ENCODE results near the gene VASP. TPM values are rescaled to one million over a fixed set of nuclear protein-coding genes. Genes with fewer than 3 reads are reported as not detected.

VASP gene
- polyA plus RNA-seq, 2 of the 4 experiments (the other 2 are of a cell fraction) = 64.5 to 94.3 TPM

DNA sequence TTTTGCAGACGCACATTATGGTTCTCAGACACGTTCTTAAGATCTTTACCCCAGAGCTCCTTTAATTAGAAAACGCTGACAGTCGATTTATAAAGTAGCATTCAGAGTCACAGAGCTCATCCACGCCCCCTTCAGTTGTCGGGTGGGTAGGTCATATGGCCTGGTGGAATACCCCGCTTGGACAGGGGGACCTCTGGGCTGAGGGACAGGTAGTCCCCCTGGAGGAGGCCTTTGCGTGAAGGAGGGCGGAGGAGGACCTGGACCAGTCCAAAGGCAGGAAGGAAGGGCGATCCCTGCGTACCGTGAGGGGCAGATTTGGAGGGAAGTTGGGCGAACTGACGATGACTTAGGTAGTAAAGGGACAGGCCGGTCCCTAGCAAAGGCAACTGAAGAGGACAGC lies 20.5 kb downstream of the VASP start:
- ATAC-seq (no peak), FAIRE-seq (no peak), DNase-seq (ENCODE audit: low read depth in 1 of 2, low spot score in 1 of 2) (no peak)
- Histone ChIP-seq H3K27ac (no peak overlapping the region), H3K9me3 (peaks cover 19% of the 10 kb centered on the region), H3K4me1 (peaks cover 8% of the 10 kb centered on the region), H3K4me2 (no peak overlapping the region), H3K4me3 (no peak overlapping the region)
- TF ChIP-seq POLR2AphosphoS2 (conservative IDR thresholded peaks at IDR 0.05; ENCODE audit: low read length) = peak; percentile 57; the same call in 1 of the 2 replicates
- peak; percentile 73 for TF ChIP-seq MAFK (IDR thresholded peaks at IDR 0.05; ENCODE audit: partially characterized antibody)
- TF ChIP-seq FOSL2 (IDR thresholded peaks at IDR 0.05) = no peak
- no peak for TF ChIP-seq FOSL2 (CRISPR knock-in tag; IDR thresholded peaks at IDR 0.05)
- TF ChIP-seq NFE2L2 (conservative IDR thresholded peaks at IDR 0.05; ENCODE audit: low read length) = no peak
- TF ChIP-seq EP300 (IDR thresholded peaks at IDR 0.05) = no peak
- no peak for TF ChIP-seq TFCP2L1 (CRISPR knock-in tag; IDR thresholded peaks at IDR 0.05)
- TF ChIP-seq ZNF302 (CRISPR knock-in tag; IDR thresholded peaks at IDR 0.05) = no peak
- ChIA-PET CTCF (interaction anchor here (0.6 to 7.8 kb wide), 7 partner anchors 10 to 115 kb away, joined by 3 to 71 read pairs (median 5); no protein-coding TSS in a partner anchor), POLR2A (no interaction called here)
- WGBS (ENCODE audit: missing lambda C conversion rate) = 95% methylated on average over 15 of the region's 15 CpGs

DNA sequence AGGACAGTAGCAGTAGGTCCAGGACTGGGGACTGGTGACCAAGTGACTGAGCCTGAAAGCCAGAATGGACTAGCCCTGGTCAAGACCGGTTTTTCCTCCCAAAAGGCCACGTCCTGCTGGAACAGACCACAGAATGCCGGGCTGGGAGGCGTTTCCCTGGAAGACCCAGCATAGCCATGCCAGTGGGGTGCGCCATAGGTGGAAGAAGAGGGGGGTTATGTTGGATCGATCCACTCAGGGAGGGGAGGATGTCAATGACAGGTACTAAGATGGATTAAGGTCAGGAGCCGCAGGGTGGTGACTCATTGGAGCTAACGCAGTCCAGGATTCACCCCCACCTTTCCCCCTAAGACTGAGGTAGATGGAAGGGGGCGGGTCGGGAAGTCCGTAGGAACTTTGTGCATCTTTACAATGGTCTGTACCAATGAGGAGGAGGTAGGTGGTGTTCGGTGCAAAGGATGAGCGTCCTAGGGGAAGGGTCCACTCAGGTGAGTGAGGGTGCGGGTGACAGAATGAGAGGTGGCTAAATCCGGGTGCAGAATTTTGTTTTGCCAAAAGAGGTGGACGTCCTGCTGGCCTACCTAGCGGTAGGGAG lies 21.0 kb downstream of the VASP start:
- no peak overlapping the region for H3K4me2 ChIP-seq
- no peak overlapping the region for H3K27ac ChIP-seq
- 82% methylated on average over 17 of the region's 17 CpGs for WGBS (ENCODE audit: missing lambda C conversion rate)
- FAIRE-seq (no peak), DNase-seq (ENCODE audit: low read depth in 1 of 2, low spot score in 1 of 2) (peak in 1 of 2 experiments; percentile 66), ATAC-seq (0 out of 6 replicates have a peak, but pooled peaks of 1 of the 2 experiments have one; percentile 14)
- peaks cover 19% of the 10 kb centered on the region for H3K9me3 ChIP-seq
- ChIA-PET POLR2A (no interaction called here), CTCF (interaction anchor here (0.6 to 7.8 kb wide), 8 partner anchors 9 to 114 kb away, joined by 3 to 71 read pairs (median 4); no protein-coding TSS in a partner anchor)
- TF ChIP-seq FOSL2 (IDR thresholded peaks at IDR 0.05) = no peak
- TF ChIP-seq FOSL2 (CRISPR knock-in tag; IDR thresholded peaks at IDR 0.05) = peak; percentile 64
- TF ChIP-seq POLR2AphosphoS2 (conservative IDR thresholded peaks at IDR 0.05; ENCODE audit: low read length) = peak; percentile 80
- no peak for TF ChIP-seq CHD2 (IDR thresholded peaks at IDR 0.05; ENCODE audit: low read length, partially characterized antibody)
- TF ChIP-seq HOXB5 (CRISPR knock-in tag; IDR thresholded peaks at IDR 0.05) = 0 out of 2 replicates have a peak, but pooled peaks have one; percentile 51
- TF ChIP-seq, protein P1, sequence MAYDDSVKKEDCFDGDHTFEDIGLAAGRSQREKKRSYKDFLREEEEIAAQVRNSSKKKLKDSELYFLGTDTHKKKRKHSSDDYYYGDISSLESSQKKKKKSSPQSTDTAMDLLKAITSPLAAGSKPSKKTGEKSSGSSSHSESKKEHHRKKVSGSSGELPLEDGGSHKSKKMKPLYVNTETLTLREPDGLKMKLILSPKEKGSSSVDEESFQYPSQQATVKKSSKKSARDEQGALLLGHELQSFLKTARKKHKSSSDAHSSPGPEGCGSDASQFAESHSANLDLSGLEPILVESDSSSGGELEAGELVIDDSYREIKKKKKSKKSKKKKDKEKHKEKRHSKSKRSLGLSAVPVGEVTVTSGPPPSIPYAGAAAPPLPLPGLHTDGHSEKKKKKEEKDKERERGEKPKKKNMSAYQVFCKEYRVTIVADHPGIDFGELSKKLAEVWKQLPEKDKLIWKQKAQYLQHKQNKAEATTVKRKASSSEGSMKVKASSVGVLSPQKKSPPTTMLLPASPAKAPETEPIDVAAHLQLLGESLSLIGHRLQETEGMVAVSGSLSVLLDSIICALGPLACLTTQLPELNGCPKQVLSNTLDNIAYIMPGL (CRISPR knock-in tag; IDR thresholded peaks at IDR 0.05; ENCODE audit: borderline replicate concordance) = no peak
- TF ChIP-seq ZNF302 (CRISPR knock-in tag; IDR thresholded peaks at IDR 0.05) = no peak
- TF ChIP-seq EHF (CRISPR knock-in tag; IDR thresholded peaks at IDR 0.05) = no peak
- peaks cover 3% of the 10 kb centered on the region; the same call in 1 of the 3 replicates for H3K4me1 ChIP-seq
- no peak overlapping the region for H3K4me3 ChIP-seq

DNA sequence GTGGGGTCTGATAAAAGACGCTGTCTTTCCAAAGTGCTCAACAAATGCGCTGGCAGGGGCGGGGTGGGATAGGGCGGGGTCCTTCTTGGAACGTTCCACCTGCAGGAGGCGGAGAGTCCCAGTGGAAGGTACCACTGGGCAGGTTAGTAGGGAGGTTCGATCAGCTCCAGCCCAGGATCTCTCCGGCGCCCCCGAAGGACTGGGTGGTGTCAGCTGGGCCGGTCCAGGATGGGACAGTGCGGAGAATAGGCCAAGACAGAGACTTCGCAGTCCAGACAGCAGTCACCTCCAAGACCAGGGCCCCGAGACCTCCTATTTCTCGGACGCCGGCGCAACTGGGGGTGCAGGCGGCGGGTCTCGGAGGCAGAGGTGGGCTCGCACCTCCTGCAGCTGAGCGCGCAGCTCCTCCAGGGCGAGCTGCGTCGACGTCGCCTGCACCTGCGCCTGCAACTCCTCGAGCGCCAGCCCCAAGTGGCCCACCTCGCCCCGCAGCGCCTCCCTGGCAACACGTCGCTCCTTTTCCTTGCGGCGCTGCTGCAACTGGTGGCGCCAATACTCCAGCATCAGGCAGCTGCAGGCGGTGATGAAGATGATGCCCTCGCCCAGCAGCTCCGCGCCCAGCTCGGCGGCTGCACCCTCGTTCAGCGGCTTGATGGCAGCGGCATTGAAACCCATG lies 21.6 kb downstream of the VASP start:
- POLR2A ChIA-PET = no interaction called here
- 95% methylated on average over 48 of the region's 49 CpGs for WGBS (ENCODE audit: missing lambda C conversion rate)
- CTCF ChIA-PET = interaction anchor here (0.7 to 7.8 kb wide), 5 partner anchors 19 to 140 kb away, joined by 3 to 71 read pairs (median 4); no protein-coding TSS in a partner anchor

More for the DNA sequence above, 21.6 kb downstream of the VASP start:
- H3K27ac ChIP-seq = no peak overlapping the region
- no peak overlapping the region for H3K4me3 ChIP-seq
- peaks cover 19% of the 10 kb centered on the region for H3K9me3 ChIP-seq
- H3K4me1 ChIP-seq = no peaks in the 10 kb centered on the region
- ATAC-seq (peak; percentile 24 to 46; a peak in 3 of 6 replicates), DNase-seq (ENCODE audit: low read depth in 1 of 2, low spot score in 1 of 2) (peak in 1 of 2 experiments; percentile 63), FAIRE-seq (no peak)
- TF ChIP-seq MAFK (IDR thresholded peaks at IDR 0.05; ENCODE audit: partially characterized antibody) (no peak), TFCP2L1 (CRISPR knock-in tag; IDR thresholded peaks at IDR 0.05) (peak; percentile 46; the same call in 1 of the 2 replicates), CBX8 (IDR thresholded peaks at IDR 0.05) (no peak), POLR2AphosphoS2 (conservative IDR thresholded peaks at IDR 0.05; ENCODE audit: low read length) (peak; percentile 67; the same call in 1 of the 2 replicates)
- TF ChIP-seq, protein P2, sequence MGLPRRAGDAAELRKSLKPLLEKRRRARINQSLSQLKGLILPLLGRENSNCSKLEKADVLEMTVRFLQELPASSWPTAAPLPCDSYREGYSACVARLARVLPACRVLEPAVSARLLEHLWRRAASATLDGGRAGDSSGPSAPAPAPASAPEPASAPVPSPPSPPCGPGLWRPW (IDR thresholded peaks at IDR 0.05) = no peak
- TF ChIP-seq, protein P3, sequence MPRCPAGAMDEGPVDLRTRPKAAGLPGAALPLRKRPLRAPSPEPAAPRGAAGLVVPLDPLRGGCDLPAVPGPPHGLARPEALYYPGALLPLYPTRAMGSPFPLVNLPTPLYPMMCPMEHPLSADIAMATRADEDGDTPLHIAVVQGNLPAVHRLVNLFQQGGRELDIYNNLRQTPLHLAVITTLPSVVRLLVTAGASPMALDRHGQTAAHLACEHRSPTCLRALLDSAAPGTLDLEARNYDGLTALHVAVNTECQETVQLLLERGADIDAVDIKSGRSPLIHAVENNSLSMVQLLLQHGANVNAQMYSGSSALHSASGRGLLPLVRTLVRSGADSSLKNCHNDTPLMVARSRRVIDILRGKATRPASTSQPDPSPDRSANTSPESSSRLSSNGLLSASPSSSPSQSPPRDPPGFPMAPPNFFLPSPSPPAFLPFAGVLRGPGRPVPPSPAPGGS (IDR thresholded peaks at IDR 0.05) = no peak
- no peak overlapping the region for H3K4me2 ChIP-seq

Measured in A549 (cell line).